ENCODE results near the gene OR2G2. TPM values are rescaled to one million over a fixed set of nuclear protein-coding genes. Genes with fewer than 3 reads are reported as not detected.

The OR2G2 gene
- total RNA-seq, 4 donors from 2014 or later, result not detected

DNA sequence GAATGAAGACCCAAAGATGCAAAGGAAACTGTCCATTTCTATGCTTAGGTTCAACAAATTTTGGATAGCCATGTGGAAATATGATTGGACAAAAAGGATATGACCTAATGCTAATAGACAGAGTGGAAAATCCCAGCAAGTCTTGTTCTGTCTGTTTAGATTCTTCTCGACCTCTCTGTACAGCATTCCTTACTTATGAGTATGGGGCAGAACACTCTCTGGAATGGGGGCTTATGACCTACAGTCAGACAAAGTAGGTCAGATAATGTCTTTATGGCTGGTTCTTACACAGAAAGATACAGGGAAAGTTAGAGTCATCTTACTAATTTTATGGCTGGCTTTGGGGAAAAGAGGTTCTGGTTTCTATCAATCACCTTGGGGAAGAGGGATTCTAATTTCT is 36.4 kb upstream of the OR2G2 start:
- no peak for DNase-seq (ENCODE audit: low spot score)

DNA sequence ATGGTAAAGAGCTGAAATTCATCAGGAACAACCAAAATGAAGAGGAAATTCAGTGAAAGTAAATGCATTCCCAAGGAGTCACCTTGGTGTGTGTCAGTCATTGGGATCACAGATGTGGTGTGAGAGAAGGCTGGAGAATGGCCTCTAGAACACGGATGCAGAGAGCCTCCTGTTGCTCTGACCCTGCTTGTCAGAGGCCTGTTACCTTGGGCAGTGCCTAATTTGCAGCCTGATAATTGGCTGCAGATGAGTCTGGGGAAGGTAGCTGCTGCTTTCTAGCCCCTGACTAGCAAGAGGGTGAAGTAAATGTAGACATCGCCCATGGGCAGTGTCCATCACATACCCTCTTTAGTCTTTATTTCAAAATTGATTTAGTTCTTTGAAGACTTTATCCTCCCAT is 35.9 kb upstream of the OR2G2 start:
- DNase-seq (ENCODE audit: low spot score) (no peak), ATAC-seq (ENCODE audit: low FRiP score) (no peak)
- TF ChIP-seq, protein P1, sequence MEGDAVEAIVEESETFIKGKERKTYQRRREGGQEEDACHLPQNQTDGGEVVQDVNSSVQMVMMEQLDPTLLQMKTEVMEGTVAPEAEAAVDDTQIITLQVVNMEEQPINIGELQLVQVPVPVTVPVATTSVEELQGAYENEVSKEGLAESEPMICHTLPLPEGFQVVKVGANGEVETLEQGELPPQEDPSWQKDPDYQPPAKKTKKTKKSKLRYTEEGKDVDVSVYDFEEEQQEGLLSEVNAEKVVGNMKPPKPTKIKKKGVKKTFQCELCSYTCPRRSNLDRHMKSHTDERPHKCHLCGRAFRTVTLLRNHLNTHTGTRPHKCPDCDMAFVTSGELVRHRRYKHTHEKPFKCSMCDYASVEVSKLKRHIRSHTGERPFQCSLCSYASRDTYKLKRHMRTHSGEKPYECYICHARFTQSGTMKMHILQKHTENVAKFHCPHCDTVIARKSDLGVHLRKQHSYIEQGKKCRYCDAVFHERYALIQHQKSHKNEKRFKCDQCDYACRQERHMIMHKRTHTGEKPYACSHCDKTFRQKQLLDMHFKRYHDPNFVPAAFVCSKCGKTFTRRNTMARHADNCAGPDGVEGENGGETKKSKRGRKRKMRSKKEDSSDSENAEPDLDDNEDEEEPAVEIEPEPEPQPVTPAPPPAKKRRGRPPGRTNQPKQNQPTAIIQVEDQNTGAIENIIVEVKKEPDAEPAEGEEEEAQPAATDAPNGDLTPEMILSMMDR (IDR thresholded peaks at IDR 0.05), result no peak

More for the DNA sequence above, 36.4 kb upstream of the OR2G2 start:
- ATAC-seq (ENCODE audit: low FRiP score), result no peak
- TF ChIP-seq, protein P1 (IDR thresholded peaks at IDR 0.05), result no peak

DNA sequence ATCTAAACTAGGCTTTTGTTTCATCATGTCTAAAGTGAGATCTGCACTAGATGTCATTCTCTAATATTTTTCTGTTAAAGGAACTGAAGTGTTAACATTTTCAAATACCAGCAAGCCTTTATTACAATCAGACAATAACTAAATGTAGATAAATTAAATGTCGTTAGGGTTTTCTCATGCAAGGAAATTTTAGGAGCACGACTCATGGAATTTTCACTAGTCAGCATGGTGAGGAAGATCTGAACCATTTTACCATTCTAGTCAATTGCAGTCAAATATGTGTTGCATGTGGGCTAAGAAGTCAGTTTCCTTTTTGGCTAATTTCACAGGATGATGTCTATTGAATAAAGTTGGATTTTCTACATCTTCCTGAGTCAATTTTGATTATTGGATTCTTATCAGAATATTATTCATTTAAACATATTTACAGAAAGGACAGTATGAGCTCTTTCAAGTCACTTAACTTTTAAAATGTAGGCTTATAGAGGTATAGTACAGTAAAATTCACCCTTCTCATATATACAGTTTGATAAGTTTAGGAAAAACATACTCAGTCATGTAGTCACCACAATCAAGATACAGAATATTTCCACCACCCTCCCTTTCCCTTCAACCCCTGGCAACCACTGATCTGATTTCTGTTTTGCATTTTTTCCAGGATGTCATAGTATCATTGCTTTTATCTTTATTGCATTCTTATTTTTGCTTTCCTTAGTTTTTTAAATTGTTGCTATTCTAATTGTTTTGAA is 30.1 kb upstream of the OR2G2 start:
- TF ChIP-seq, protein P1 (IDR thresholded peaks at IDR 0.05), result no peak
- DNase-seq (ENCODE audit: low spot score) (no peak), ATAC-seq (ENCODE audit: low FRiP score) (no peak)

DNA sequence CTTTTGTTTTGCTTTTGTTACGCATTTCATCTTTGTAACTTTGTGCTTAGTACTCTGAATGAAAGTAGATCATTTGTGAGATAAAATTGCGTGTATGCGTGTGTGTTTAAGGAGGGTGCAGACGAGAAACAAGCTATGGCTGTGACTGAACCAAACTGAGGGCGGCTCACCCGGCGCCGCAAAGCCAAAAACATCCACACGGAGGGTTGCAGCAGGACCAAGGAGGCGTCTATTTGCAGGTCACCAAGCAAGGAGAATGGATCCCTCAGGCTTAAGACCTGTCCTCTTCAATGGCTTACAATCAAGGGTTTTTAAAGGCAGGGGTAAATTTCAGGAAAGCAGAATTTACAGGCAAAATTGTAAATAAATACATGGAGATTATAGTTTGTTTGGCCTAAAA is 26.4 kb upstream of the OR2G2 start:
- TF ChIP-seq, protein P1 (IDR thresholded peaks at IDR 0.05), result no peak
- ATAC-seq (ENCODE audit: low FRiP score), result no peak
- no peak for DNase-seq (ENCODE audit: low spot score)

DNA sequence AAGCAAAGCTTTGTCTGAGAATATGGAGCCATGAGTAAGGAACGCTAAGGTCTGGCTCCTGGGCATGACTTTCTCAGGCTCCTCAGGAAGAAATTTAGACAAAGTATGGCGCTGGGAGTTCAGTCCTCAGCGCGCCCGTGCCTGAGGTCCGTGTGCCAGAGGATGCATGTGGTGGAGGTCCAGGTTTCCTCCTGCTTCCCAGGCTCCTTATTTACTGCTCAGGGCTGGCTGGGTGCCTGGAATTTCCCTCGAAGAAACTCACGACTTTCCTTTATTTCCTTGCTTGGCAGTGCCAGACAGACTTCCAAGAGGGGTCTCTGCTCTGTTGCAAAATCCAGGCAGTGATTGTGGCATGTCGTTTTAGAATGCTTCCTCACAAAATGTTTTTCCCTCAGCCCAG is 26.0 kb upstream of the OR2G2 start:
- TF ChIP-seq, protein P1 (IDR thresholded peaks at IDR 0.05), result no peak
- DNase-seq (ENCODE audit: low spot score), result no peak
- ATAC-seq (ENCODE audit: low FRiP score), result no peak

DNA sequence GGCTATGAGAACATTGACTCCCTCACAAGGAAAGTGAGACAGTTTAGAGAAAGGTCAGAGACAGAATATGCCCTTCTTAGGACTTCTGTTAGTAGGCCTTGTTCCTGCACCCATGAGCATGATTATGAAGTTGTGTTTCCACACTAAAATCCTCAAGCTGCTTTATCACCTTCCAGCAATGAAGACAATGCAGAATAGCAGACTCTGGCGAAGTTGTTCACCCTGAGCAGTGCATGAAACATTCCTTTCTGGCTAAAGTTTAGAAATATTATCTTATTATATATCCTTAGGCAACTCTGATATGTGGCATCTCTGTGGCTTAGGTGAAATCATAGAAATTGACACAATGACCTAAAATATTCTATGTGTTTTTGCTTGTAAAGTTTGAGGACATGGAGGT is 13.9 kb upstream of the OR2G2 start:
- DNase-seq (ENCODE audit: low spot score) (no peak), ATAC-seq (ENCODE audit: low FRiP score) (no peak)
- TF ChIP-seq, protein P1 (IDR thresholded peaks at IDR 0.05), result no peak

DNA sequence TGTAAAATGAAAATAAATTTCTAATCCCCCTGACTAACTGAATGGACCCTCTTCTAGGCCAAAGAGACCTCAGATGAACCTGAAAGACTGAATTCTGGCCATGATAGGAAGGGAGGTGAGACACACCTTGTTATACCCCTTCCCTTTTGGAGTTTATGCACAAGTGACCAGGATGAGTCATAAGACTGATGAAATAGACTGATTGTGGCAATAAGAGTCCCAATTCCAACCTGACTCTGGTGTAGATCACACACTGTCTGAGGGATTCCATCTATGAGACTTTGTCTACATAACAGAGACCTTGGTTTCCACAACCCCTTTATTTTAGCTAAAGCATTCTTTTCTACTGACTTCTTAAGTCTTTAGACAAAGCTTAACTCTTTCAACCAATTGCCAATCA is 13.5 kb upstream of the OR2G2 start:
- ATAC-seq (ENCODE audit: low FRiP score), result no peak
- TF ChIP-seq, protein P1 (IDR thresholded peaks at IDR 0.05), result no peak
- DNase-seq (ENCODE audit: low spot score), result no peak

All from omental fat pad (tissue), 4 donors.